ENCODE measurements around the gene CCNA2. TPM values are rescaled to one million over a fixed set of nuclear protein-coding genes. Genes with fewer than 3 reads are reported as not detected.
A peak's percentile ranks its signal among the peaks of the same experiment; 100 is the strongest.

Gene CCNA2
- 119 and 132 TPM in 2 replicates for total RNA-seq (2014; rRNA removed; shearing (Covaris generic))

GRCh38 chr4:121823505-121824170 is at the start of gene CCNA2:
Gene CCNA2, minus strand, starts transcription at chr4:121823883. Its CDS starts 255 bp downstream, at chr4:121823628.
- DNase-seq (ENCODE audit: low spot score) = peak; percentile 96

- peak; percentile 94 for DNase-seq (ENCODE audit: low spot score)
Observed at GRCh38 chr4:121869841-121870822, 46.4 kb upstream of the CCNA2 start, which contains the start of gene BBS7. Gene BBS7, minus strand, starts transcription at chr4:121870474. Its CDS starts 161 bp downstream, at chr4:121870313.

DNA sequence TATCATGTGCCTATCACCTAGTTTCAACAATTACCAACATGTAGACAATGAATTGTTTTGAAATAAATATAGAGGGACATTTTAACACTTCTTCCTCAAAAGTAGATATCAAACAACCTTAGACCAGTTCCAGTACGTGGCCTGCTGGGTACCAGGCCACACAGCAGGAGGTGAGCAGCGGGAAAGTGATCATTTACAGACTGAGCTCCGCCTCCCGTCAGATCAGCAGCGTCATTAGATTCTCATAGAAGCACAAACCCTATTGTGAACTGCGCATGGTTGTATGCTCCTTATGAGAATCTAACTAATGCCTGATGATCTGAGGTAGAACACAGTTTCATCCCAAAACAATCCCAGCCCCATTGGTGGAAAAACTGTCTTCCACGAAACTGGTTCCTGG is 40.1 kb upstream of the CCNA2 start:
- DNase-seq (ENCODE audit: low spot score) = no peak

GRCh38 chr4:121861426-121861825 is 37.7 kb upstream of the CCNA2 start:
- DNase-seq (ENCODE audit: low spot score) = no peak

- DNase-seq (ENCODE audit: low spot score) = no peak
Observed at GRCh38 chr4:121860121-121860520, 36.4 kb upstream of the CCNA2 start.

GRCh38 chr4:121851354-121851753 is 27.7 kb upstream of the CCNA2 start:
- DNase-seq (ENCODE audit: low spot score) = no peak

DNA sequence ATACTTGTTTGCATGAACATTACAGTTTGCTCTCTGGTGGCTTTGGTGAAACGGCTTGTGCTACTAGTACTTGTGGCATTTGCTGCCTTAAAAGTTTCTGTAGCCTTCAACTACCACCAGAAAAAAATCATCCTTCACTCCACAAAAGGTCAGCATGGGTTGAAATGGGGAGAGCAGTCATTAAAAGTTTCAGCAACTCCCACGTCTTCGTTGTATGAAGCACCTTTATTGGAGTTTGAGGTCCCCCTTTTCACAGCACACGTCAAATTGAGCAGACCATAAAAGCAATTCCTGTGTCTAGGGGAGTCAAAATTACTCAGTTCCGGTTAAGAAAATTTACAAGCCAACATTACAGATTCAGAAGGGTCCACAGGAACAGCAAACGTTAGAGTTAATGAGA is 23.0 kb upstream of the CCNA2 start:
- no peak for DNase-seq (ENCODE audit: low spot score)

GRCh38 chr4:121842862-121843261 is 19.2 kb upstream of the CCNA2 start:
- DNase-seq (ENCODE audit: low spot score) = no peak

DNA sequence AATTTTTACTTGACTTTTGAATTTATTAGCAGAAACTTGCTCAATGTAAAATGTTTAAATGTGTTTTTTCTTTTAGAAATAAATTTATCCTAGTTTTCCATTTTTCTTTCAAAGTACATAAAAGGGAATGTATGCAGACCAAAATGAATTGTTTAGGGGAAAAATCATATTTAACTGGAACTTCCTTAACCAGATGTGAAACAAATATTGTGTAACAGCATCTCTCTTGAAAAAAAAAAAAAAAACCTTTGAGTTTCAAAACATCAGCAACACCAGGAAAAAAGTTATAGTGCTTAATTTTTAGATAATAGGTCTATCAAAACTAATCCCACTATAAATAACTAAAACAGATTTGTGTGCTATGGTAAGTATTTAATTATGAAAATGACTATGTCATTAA is 14.5 kb upstream of the CCNA2 start:
- DNase-seq (ENCODE audit: low spot score) = no peak

DNA sequence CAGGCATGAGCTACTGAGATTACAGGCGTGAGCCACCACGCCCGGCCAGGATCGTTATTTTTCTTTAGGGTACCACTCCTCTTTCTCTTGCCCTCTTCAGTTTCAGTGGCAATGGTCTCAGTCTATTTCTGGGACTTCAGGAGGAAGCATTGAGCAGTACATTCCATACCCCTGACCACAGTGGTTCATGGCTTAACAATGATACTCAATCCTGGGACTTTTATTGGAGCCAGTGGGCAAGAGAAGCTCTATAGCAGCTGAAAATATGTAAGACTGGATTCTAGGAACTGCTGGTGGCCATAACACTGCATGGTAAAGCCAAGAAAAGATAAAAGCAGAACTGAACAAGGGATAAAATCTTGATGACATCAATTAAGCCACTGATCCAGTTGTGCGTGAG is 5.8 kb upstream of the CCNA2 start:
- DNase-seq (ENCODE audit: low spot score) = no peak

DNA sequence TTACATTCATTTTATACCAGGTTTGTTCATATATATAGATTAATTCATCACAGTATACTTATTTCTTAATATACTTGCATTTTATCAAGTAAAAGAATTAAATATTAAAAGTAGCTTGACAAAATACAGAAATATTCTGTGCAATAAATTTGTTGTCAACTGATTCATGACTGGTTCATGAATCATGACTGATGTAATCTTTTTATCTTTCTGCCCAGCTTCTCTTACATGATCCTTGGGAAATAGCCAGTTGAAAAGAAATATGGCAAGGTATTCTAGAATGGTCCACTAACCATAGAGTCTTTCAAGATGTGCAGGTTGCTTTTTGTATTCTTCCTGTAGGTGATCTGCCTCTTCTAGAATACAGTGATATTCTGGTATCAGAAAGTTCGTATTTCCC is 4.2 kb upstream of the CCNA2 start:
- no peak for DNase-seq (ENCODE audit: low spot score)

- no peak for DNase-seq (ENCODE audit: low spot score)
Observed at GRCh38 chr4:121824950-121825349, 1.3 kb upstream of the CCNA2 start.

GRCh38 chr4:121824171-121824527 is 466 bp upstream of the CCNA2 start:
- no peak for DNase-seq (ENCODE audit: low spot score)

DNA sequence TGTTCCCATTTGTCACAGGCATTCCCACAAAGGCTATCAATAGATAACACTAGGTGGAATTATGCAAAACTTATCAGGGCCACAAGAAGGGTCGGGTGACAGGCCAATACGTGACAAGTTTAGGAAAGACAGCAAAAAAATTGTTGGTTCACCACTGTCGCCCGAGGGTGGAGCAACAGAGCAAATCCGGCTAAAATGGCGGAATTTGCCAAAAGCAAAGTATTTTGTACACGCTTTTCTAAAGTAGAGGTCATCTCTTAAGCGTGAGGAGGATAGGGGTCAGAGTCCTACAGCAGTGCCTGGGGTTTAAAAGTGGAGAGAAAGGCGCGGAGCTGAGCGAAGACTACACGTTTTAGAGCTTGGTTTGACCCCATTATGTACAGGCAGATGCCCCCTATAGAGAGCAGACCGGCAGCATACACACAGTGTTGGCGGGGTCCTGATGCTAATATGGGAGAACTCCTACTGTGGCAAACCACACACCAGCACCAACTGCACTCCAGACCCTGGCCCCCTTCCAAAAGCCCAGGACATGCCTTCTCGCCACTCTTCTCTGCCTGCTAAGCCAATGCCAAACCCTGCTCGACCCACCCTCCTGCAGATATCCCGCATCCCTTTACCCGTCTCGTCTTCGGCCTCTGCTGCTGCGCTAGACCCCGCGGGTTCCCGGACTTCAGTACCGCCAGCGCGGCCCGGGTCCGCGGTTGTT is 733 bp downstream of the CCNA2 start:
- DNase-seq (ENCODE audit: low spot score) = peak; percentile 33

GRCh38 chr4:121822047-121822446 is 1.6 kb downstream of the CCNA2 start:
- no peak for DNase-seq (ENCODE audit: low spot score)

DNA sequence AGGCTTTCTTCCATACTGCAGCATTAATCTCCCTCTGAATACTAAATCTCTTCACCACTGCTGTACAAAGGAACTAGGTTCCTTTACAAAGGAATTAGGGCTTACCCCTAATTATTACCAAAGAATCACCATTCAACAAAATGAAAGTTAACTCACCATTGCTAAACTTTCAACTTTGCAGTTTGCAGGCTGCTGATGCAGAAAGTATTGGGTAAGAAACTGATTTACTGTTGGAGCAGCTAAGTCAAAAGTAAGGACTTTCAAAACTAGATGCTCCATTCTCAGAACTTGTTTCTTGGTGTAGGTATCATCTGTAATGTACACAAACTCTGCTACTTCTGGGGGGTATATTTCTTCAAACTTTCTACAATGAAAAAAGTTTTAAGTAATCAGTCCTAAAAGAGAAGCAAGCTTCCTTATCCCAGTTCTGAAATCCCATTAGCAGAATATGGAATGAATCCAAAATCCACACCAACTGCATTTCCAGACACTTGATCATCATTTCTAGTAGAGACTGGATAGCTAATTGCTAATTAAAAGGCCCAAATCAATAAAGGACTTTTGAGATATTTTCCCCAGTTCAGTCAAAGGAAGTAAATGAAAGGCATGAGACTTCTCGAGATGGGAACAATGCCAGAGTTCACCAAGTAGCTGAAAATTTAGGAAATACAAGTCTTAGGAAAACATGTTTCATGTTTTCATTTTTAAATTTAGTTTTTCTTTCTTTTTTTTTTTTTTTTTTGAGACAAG is 4.3 kb downstream of the CCNA2 start:
- no peak for DNase-seq (ENCODE audit: low spot score)

DNA sequence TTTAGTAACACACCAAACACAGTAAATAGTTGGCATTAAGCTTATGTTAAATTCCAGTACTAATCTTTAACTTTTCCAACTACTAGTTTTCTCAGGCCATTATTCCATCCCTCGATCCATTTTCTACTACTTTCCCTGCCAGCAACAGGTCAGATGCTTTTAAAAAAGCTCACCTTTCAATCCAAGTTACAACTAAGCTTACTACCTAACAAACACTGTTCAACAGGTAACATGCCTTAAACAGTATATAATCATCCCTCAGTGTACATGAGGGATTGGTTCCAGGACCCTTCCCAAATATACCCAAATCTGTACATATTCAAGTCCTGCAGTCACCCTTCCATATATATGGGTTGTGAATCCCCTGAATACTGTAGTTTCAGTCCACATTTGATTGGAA is 5.5 kb downstream of the CCNA2 start:
- DNase-seq (ENCODE audit: low spot score) = no peak

DNA sequence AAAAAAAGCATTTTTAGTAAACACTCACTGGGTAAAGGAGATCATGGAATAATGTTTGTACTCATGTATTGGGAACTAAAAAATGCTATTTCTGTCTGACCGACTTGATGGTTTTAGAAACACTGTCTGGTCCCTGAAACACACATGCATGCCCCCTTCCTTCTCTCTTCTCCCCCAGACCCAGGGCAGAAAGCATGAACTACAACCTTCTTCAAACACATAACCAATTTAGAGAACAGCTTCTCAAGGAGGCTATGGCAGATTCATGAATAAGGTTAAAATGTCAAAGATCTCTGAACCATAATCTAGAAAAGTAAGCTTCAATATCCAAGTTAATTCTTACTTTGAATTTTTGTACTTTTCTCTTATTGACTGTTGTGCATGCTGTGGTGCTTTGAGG is 6.0 kb downstream of the CCNA2 start:
- no peak for DNase-seq (ENCODE audit: low spot score)

DNA sequence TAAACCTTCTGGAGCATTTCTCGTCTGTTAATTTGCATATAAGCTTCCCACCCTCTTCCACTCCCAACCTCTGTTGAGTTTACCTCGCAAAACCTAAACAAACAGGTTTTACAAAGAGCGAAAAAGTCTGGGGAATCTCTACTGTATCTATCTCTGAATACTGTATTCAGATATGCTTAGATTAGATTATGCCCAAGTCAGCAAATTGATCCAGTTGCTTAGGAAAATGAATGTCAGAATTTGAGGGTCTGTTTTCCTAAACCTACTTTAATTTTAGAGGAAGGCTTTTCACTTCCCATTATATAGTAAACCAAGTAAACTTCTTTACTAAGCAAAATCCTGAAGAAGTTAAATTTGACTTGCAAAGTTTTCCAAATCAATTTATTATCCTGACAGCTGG is 6.7 kb downstream of the CCNA2 start:
- no peak for DNase-seq (ENCODE audit: low spot score)

- no peak for DNase-seq (ENCODE audit: low spot score)
Observed at GRCh38 chr4:121814756-121815155, 8.9 kb downstream of the CCNA2 start.

DNA sequence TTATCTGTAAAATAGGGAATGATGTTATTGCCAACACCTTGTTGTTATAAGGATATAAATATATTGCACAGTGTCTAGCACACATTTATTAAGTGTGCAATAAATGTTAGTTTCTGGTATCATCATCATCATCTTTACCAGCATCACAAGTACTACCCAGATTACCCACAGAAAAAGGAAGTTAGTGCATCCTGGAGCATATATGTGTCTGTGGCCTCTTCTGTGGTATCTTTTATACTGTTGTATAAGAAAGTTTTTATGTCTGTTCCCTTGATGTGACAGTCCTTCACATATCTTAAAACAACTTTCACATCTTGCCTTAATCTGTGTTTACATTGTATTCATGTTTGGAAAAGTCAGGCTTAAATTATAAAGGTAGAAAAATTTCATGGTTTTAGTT is 12.6 kb downstream of the CCNA2 start:
- DNase-seq (ENCODE audit: low spot score) = no peak

- DNase-seq (ENCODE audit: low spot score) = no peak
Observed at GRCh38 chr4:121806411-121806810, 17.3 kb downstream of the CCNA2 start.

All from H4 (cell line).